Brain microvascular endothelial cell (primary cell): ENCODE data around the gene EXOSC10.

Experiments
- DNase-seq: peaks from one replicate; pipeline ENCODE4 v3.0.0-alpha.2; 2020
- H3K27ac ChIP-seq: fragments of 250-450 bp; sonication (Bioruptor Pico); 2 replicates; pipeline ENCODE4 v1.5.1; 2020; ENCODE audit warnings: mild to moderate bottlenecking, moderate library complexity
- H3K27me3 ChIP-seq: fragments of 250-450 bp; sonication (Bioruptor Pico); replicated peaks from 2 replicates; pipeline ENCODE4 v1.5.1; 2020; ENCODE audit warnings: mild to moderate bottlenecking
- H3K36me3 ChIP-seq: fragments of 250-450 bp; sonication (Bioruptor Pico); replicated peaks from 2 replicates; pipeline ENCODE4 v1.5.1; 2020; ENCODE audit warnings: mild to moderate bottlenecking
- H3K4me3 ChIP-seq: 2 replicates; pipeline ENCODE4 v1.5.1; 2011; ENCODE audit warnings: low read depth, mild to moderate bottlenecking, control low read depth, low read length, moderate library complexity
- in situ Hi-C: cut with HindIII; loops from 2 replicates; pipeline ENCODE4 v1.10.0; 2017; ENCODE audit warnings: low sequenced_read_pairs, low pct_ligation_motif_present
- TF ChIP-seq, protein P1 (sequence below): IDR thresholded peaks from 2 replicates; pipeline ENCODE4 v1.5.1; 2011; ENCODE audit warnings: low read depth, mild to moderate bottlenecking, moderate library complexity, low read length, control low read depth, inconsistent platforms; ENCODE audit errors: missing control alignments

EXOSC10 gene

DNA sequence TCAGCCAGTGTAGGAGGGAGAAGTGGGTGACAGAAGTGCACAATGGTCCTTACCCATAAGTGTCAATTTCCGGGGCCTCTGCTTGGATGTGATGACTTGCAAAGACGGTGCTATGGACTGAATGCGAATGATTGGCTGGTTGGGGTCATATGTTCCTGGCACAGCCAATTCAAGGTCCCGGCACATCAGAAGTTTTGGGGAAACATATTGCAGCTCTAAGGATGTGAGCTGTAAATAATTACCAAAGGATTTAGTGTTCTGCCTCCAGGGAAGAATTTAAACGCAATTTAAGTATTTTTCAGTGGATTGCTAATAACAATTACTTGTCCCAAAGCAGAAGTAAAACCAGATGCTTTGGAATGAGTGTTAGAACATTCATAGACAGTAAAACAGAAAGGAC is 26.9 kb upstream of the EXOSC10 start:
- in situ Hi-C loops, result no loop called here
- H3K36me3 ChIP-seq, result peaks cover 79% of the 10 kb centered on the region
- H3K27me3 ChIP-seq, result no peaks in the 10 kb centered on the region
- H3K4me3 ChIP-seq, result no peak overlapping the region
- TF ChIP-seq, protein P1, sequence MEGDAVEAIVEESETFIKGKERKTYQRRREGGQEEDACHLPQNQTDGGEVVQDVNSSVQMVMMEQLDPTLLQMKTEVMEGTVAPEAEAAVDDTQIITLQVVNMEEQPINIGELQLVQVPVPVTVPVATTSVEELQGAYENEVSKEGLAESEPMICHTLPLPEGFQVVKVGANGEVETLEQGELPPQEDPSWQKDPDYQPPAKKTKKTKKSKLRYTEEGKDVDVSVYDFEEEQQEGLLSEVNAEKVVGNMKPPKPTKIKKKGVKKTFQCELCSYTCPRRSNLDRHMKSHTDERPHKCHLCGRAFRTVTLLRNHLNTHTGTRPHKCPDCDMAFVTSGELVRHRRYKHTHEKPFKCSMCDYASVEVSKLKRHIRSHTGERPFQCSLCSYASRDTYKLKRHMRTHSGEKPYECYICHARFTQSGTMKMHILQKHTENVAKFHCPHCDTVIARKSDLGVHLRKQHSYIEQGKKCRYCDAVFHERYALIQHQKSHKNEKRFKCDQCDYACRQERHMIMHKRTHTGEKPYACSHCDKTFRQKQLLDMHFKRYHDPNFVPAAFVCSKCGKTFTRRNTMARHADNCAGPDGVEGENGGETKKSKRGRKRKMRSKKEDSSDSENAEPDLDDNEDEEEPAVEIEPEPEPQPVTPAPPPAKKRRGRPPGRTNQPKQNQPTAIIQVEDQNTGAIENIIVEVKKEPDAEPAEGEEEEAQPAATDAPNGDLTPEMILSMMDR, result no peak
- DNase-seq, result no peak
- H3K27ac ChIP-seq, result no peak overlapping the region

DNA sequence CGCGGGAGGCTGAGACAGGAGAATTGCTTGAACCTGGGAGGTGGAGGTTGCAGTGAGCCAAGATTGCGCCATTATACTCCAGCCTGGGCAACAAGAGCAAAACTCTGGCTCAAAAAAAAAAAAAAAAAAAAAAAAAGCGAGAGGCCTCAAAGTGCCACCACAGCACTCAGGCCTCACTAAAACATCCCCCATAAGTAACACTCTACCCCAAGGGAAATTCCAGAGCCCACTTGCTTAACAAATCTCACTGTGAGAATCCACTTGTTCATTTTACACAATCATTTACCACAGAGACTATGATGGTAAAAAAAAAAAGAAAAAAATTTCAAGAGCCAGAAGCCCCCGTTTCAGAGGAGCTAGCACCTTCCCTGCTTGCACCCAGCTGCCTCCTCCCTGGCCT is 26.3 kb upstream of the EXOSC10 start:
- in situ Hi-C loops, result no loop called here
- no peaks in the 10 kb centered on the region for H3K27me3 ChIP-seq
- peaks cover 75% of the 10 kb centered on the region for H3K36me3 ChIP-seq
- H3K27ac ChIP-seq, result no peak overlapping the region
- DNase-seq, result no peak
- TF ChIP-seq, protein P1, result no peak
- H3K4me3 ChIP-seq, result no peak overlapping the region

DNA sequence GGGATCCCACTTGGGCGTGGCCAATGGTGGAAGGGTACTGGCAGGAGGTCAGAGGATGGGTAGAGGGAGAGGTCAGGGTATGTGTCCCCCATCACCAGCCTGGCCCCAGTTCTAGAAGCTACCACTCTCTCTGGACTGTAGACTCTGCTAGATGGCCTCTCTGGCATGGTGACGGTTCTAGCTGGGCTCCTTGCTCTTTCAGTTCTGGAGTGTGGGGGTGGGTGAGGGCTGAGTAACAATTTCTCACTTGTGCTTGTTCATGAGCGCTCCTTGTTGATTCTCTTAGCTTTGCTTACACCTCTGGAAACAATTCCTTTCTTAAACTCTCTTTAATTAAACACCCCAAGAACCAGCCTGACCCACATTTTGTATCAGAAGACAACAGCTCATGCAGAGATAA is 25.3 kb upstream of the EXOSC10 start:
- in situ Hi-C loops, result no loop called here
- TF ChIP-seq, protein P1, result no peak
- no peak for DNase-seq
- Histone ChIP-seq H3K27ac (no peak overlapping the region), H3K36me3 (peaks cover 68% of the 10 kb centered on the region), H3K4me3 (no peak overlapping the region), H3K27me3 (no peaks in the 10 kb centered on the region)

DNA sequence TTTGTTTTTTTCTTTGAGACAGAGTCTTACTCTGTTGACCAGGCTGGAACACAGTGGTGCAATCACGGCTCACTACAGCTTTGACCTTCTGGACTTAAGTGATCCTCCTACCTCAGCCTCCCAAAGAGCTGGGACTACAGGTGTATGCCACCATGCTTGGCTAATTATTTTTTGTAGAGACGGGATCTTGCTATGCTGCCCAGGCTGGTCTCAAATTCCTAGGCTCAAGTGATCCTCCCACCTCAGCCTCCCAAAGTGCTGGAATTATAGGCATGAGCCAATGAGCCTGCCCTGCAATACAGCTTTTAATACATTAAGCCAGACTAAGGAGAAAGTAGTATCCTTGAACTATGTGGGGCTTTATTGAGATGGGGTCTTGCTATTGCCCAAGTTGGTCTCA is 16.6 kb upstream of the EXOSC10 start:
- TF ChIP-seq, protein P1, result no peak
- in situ Hi-C loops, result no loop called here
- Histone ChIP-seq H3K27me3 (no peaks in the 10 kb centered on the region), H3K27ac (no peak overlapping the region), H3K4me3 (no peak overlapping the region), H3K36me3 (peaks cover 52% of the 10 kb centered on the region)
- DNase-seq, result no peak

DNA sequence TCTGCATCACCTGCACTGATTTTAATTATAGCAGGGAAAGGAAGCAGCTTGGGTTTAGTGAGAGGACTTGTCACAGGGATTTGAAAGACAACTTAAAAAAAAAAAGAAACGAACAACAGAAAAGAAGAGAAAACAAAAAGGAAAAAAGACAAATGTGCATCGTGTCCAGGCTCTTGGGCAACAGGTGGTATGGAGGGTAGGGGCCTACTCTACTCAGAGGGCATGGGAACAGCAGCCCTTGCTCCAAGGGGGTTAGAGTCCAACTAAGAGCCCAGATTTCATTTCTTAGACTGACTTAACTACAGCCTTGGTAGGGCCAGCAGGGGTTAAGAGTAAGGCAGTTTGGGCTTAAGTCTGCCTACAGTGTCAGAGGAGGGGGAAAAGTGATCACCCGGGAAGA is 15.3 kb upstream of the EXOSC10 start:
- no peak overlapping the region for H3K27ac ChIP-seq
- DNase-seq, result no peak
- no peak overlapping the region for H3K4me3 ChIP-seq
- TF ChIP-seq, protein P1, result no peak
- in situ Hi-C loops, result no loop called here
- peaks cover 49% of the 10 kb centered on the region for H3K36me3 ChIP-seq
- H3K27me3 ChIP-seq, result no peaks in the 10 kb centered on the region

DNA sequence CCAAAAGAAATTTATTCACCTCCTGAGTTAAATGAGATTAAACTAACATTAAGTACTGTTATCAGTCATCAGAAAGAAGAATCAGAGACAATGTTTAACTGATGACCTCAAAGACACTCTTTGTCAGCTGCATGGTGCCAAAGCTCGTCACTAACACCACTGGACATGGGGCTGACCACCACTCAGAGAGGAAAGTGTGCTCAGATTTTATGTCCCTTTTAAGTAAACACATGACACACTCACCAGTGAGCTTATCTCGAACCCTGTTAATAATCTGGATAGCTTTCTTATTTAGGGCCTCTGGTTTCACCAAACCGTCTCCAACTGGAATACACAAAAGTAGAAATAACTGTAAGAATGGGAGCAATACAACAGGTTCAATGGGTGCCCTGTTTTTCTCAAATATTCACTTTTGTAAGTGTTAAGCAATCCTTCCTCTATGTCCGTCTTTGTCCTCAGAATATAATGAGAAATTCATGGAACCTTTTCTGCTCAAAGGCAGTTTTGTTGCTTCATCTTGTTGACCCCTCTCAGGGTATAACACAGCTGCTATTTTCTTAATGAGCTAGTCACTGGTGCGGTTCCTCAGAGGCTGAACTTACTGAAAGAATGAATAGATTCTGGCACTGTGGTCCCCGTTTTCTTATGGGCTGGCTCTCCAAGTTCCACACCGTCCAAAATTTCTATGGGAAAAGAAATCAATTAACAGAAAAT is 9.5 kb upstream of the EXOSC10 start:
- H3K27me3 ChIP-seq, result no peaks in the 10 kb centered on the region
- H3K4me3 ChIP-seq, result no peak overlapping the region
- in situ Hi-C loops, result no loop called here
- no peak for DNase-seq
- TF ChIP-seq, protein P1, result no peak
- H3K36me3 ChIP-seq, result peaks cover 57% of the 10 kb centered on the region
- H3K27ac ChIP-seq, result no peak overlapping the region
